Mesothelial cell of epicardium (in vitro differentiated cells): ENCODE measurements around the gene OCLN. TPM values are rescaled to one million over a fixed set of nuclear protein-coding genes. Genes with fewer than 3 reads are reported as not detected.
A peak's percentile ranks its signal among the peaks of the same experiment; 100 is the strongest.

ENCODE experiments used
- DNase-seq, 2 experiments: peaks; one replicate each; pipeline ENCODE4 v3.0.0; 2021; ENCODE audit warnings: low spot score in 2 of 2; ENCODE audit not compliant: unreplicated experiment in 2 of 2
- H3K27ac Mint-ChIP-seq: 2 replicates; pipeline ENCODE4 v1.8.0; 2021; ENCODE audit warnings: mixed read lengths
- H3K27me3 Mint-ChIP-seq: 2 replicates; pipeline ENCODE4 v1.8.0; 2021; ENCODE audit warnings: low read depth, mixed read lengths
- H3K36me3 Mint-ChIP-seq: 2 replicates; pipeline ENCODE4 v1.8.0; 2021; ENCODE audit warnings: mixed read lengths
- H3K4me1 Mint-ChIP-seq: 2 replicates; pipeline ENCODE4 v1.8.0; 2021; ENCODE audit warnings: mixed read lengths
- H3K4me3 Mint-ChIP-seq: 2 replicates; pipeline ENCODE4 v1.8.0; 2021; ENCODE audit warnings: mild to moderate bottlenecking, moderate library complexity, mixed read lengths
- H3K9me3 Mint-ChIP-seq: 2 replicates; pipeline ENCODE4 v1.8.0; 2021; ENCODE audit warnings: mixed read lengths
- CTCF ChIP-seq: fragments of 200-600 bp; sonication (generic); IDR thresholded peaks from one replicate; pipeline ENCODE4 v1.5.0; 2021; ENCODE audit warnings: antibody characterized with exemption; ENCODE audit not compliant: unreplicated experiment
- total RNA-seq: library from RNA; stranded (reverse); gene quantifications from 3 replicates; pipeline ENCODE4 v1.2.1, GENCODE V29; 2021

The OCLN gene
- total RNA-seq, 1 donor from 2014 or later: 37.8 TPM

- H3K4me3 Mint-ChIP-seq: peak overlapping the region; percentile 85
- peaks cover 63% of the 10 kb centered on the region for H3K27me3 Mint-ChIP-seq
- no peak for DNase-seq
- H3K4me1 Mint-ChIP-seq: peaks cover 13% of the 10 kb centered on the region
- no peak for TF ChIP-seq CTCF
- H3K9me3 Mint-ChIP-seq: no peaks in the 10 kb centered on the region
- no peaks in the 10 kb centered on the region for H3K36me3 Mint-ChIP-seq
- H3K27ac Mint-ChIP-seq: peak overlapping the region; percentile 98
Measured at GRCh38 chr5:69491838-69492390, 676 bp upstream of the OCLN start.

- peaks cover 64% of the 10 kb centered on the region for H3K27me3 Mint-ChIP-seq
- peaks cover 15% of the 10 kb centered on the region for H3K4me1 Mint-ChIP-seq
- peak overlapping the region; percentile 85 for H3K4me3 Mint-ChIP-seq
- peak; percentile 40 to 71 for DNase-seq
- TF ChIP-seq CTCF: no peak
- H3K9me3 Mint-ChIP-seq: no peaks in the 10 kb centered on the region
- peak overlapping the region; percentile 98 for H3K27ac Mint-ChIP-seq
- H3K36me3 Mint-ChIP-seq: no peaks in the 10 kb centered on the region
Measured at GRCh38 chr5:69492923-69493395, 369 bp downstream of the OCLN start.

GRCh38 chr5:69493396-69494133 is 975 bp downstream of the OCLN start:
- H3K4me3 Mint-ChIP-seq: peak overlapping the region; percentile 85
- peak overlapping the region; percentile 98 for H3K27ac Mint-ChIP-seq
- H3K36me3 Mint-ChIP-seq: no peaks in the 10 kb centered on the region
- no peaks in the 10 kb centered on the region for H3K9me3 Mint-ChIP-seq
- peaks cover 64% of the 10 kb centered on the region for H3K27me3 Mint-ChIP-seq
- peaks cover 15% of the 10 kb centered on the region for H3K4me1 Mint-ChIP-seq
- no peak for TF ChIP-seq CTCF
- DNase-seq: peak in 1 of 2 experiments; percentile 25

GRCh38 chr5:69494452-69494851 is 1.9 kb downstream of the OCLN start:
- Mint-ChIP-seq H3K27me3 (peaks cover 58% of the 10 kb centered on the region), H3K4me1 (peaks cover 15% of the 10 kb centered on the region), H3K36me3 (no peaks in the 10 kb centered on the region), H3K4me3 (peak overlapping the region; percentile 69), H3K9me3 (no peaks in the 10 kb centered on the region), H3K27ac (peak overlapping the region; percentile 81)
- DNase-seq: no peak
- TF ChIP-seq CTCF: no peak

GRCh38 chr5:69497006-69497520 is 4.5 kb downstream of the OCLN start:
- H3K4me3 Mint-ChIP-seq: no peak overlapping the region
- H3K4me1 Mint-ChIP-seq: peaks cover 18% of the 10 kb centered on the region
- DNase-seq: no peak
- no peaks in the 10 kb centered on the region for H3K36me3 Mint-ChIP-seq
- peaks cover 38% of the 10 kb centered on the region for H3K27me3 Mint-ChIP-seq
- no peaks in the 10 kb centered on the region for H3K9me3 Mint-ChIP-seq
- H3K27ac Mint-ChIP-seq: peak overlapping the region; percentile 45
- no peak for TF ChIP-seq CTCF
